ENCODE results near the gene POFUT2.

The POFUT2 gene

DNA sequence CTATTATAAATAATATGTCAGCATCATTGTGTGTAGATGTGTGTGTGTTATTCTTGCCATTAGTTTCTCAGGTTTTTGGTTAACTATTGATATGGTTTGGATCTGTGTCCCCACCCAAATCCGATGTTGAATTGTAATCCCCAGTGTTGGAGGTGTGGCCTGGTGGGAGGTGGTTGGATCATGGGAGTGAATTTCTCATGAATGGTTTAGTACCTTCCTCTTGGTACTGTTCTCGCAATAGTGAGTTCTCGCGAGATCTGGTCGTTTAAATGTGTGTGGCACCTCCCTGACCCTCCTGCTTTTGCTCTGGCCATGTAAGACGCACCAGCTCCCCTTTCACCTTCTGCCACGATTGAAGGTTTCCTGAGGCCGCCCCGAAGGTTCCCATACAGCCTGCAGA is 9.6 kb upstream of the POFUT2 start:
- no peak for DNase-seq (ENCODE audit: low spot score)

GRCh38 chr21:45296638-45297037 is 8.9 kb upstream of the POFUT2 start:
- DNase-seq (ENCODE audit: low spot score), result no peak

DNA sequence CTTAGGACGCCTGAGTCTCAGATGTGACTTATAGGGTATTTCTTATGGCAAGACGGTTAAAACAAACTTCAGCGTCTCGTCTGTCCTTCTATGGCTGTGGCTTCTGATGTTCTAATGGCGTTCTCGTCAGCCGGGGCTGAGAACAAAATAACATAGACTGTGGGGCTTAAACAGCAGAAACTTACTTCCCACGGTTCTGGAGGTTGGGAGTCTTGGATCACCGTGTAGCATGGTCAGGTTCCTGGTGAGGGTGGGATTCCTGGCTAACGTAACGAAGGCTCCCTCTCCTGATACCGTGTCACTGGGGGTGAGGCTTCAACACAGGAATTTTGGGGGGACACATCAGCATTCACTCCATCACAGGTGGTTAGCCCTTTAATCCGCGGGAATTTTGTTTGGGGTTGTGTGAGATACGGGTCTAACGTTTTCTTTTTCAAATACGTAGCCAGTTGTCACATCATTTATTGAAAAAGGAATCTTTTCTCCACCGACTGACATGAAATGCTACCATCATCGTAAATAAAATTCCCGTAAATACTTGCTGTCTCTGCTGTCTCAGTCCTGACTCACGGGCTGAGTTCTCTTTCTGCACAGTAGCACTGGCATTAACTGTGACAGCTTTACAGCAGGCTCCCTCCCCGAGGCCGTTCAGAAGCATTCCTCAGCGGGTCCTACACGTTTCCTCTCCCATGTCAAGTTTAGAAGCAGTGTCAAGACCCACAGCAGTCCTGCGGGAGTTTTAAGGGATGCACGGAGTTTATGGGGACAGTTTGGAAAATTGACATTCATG is 8.1 kb upstream of the POFUT2 start:
- peak; percentile 87 for DNase-seq (ENCODE audit: low spot score)

GRCh38 chr21:45294509-45295291 is 7.0 kb upstream of the POFUT2 start:
- DNase-seq (ENCODE audit: low spot score), result peak; percentile 94

- DNase-seq (ENCODE audit: low spot score), result no peak
Measured at GRCh38 chr21:45293726-45294401, 6.2 kb upstream of the POFUT2 start.

DNA sequence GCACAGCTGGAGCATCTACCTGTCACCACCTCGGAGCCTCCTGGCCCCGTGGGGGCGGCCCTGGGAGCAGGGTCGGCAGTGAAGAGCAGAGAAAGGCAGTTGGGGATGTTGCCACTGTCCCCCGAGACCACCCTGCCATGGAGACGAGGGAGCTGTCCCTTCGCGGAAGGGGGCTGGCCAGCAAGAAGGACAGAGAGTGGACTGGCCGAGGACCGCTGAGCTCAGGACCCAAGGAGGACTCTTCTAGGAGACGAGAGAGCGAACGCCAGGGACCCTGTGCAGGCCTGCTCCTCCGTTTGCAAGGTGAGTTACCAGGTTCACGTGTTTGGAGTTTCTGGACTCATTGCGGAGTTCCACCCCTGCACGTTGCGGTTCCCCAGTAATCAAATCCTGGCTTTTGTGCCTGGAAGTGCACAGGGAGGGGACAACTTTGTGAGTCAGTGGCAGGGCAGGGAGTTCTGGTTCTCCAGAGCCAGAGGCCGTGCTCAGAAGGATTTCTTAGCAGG is 5.6 kb upstream of the POFUT2 start:
- peak; percentile 59 for DNase-seq (ENCODE audit: low spot score)

DNA sequence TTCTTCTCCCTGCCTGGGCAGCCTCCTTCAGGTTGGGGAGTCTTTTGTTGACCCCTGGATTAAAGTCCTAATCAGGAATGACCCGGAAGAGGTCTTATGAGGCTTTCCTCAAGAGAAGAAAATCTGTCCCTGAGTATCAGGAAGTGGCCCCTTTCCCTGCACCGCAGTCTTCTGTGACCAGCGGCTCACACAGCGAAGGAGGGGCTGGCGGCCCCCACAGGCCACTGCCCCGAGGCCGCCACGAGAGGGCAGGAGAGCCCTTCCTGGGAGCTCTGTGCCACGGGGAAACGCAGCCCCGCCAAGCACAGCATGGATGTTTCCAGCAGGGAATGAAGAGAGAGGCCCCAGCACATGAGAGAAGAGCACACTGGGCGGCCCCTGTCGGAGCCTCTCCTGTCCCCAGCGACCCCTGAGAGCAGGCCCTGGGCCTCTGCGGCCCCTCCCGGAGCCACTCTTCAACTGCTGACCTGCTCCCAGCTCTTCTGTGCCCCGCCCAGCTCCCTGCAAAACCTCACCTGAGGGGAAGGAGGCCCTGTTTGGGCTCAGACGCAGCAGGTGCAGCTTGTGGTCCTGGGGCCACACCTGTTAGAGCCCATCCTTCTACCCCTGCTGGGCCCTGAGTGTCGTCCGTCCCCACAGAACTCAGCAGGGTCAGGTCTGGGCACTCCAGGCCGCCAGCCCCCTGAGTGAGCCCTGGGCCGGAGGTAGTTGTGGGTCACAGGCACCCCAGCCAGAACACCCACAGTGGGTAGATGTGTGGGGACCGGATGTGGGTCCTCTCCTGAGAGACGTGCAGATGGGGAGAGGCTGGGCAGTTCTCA is 4.9 kb upstream of the POFUT2 start:
- DNase-seq (ENCODE audit: low spot score), result peak; percentile 85

- DNase-seq (ENCODE audit: low spot score), result no peak
Measured at GRCh38 chr21:45291613-45292398, 4.1 kb upstream of the POFUT2 start.

- DNase-seq (ENCODE audit: low spot score), result peak; percentile 47
Measured at GRCh38 chr21:45290948-45291612, 3.4 kb upstream of the POFUT2 start.

GRCh38 chr21:45289655-45290515 is 2.2 kb upstream of the POFUT2 start:
- DNase-seq (ENCODE audit: low spot score), result no peak

DNA sequence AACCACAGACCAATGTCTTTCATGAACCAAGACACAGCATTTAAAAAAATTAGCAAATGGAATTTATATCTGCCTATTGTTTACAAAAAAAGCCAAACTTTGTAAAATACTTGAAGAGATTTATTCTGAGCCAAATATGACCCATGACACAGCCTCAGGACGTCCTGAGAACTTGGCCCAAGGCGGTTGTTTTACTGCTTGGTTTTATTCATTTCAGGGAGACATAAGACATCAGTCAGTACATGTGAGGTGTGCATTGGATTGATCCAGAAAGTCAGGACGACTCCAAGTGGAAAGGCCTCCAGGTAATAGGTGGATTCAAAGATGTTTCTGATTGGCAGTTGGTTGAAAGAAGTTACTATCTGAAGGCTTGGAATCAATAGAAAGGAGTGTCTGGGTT is 1.4 kb upstream of the POFUT2 start:
- DNase-seq (ENCODE audit: low spot score), result no peak

GRCh38 chr21:45288441-45288841 is 746 bp upstream of the POFUT2 start:
- no peak for DNase-seq (ENCODE audit: low spot score)

DNA sequence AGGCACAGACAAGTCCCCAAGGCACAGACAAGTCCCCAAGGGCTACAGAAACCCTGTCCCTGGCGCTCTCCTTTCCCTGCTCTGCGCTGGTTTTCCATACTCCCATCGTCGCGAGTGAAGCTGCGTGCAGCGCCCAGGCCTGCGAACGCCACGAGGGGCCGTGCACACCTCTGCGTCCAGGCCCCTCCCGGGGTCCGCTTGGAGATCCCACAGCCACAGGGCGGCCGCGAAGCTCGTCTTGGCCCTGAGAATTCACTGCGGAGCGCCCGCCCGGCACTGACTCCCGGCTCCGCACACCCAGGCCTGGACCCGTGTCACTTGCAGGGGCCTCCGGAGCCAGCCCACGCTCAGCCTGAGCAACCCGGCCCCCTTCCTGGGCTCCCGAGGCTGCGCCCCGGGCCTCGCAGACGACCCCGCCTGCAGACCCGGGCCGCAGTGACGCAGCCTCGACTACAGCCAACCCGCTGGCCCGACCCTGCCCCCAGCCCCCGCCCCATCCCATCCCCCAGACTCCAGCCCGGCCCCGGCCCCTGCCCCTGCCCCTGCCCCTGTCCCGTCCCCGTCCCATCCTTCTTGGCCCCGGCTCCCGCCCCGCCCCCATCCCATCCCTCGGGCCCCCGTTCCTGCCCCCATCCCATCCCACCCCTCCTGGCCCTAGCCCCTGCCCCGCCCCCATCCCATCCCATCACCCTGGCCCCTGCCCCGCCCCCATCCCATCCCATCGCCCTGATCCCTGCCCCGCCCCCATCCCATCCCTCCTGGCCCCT is 841 bp downstream of the POFUT2 start:
- no peak for DNase-seq (ENCODE audit: low spot score)

DNA sequence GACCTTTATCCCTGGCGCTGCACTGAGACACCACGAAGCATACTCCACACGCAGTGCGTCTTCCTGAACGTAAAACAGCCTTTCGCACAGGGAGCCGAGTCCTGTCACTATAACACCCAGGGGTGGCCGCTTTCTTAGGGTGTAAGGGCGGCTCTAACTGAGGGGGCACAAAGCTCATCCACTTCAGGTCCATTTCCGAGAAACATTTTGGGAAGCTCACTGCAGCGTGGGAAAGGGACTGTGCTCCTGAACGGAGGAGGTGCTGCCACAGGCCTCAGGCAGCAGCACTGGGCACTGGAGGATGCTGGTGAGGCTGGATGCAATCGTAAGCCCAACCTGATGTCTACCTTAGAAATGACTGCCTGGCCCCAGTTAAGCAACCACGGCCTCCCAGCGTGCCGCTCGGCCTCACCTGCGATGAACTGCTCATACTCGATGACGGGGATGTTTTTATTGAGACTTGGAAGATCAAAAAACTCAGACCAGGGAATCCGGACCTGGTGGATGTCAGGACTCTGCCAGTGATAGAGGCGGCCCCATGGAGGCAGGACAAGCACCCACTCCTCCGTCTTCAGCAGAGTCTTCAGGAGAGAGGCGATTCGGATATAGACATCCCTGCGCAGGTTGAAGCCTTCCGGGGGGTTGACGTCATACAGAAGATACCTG is 2.3 kb downstream of the POFUT2 start:
- DNase-seq (ENCODE audit: low spot score), result no peak

DNA sequence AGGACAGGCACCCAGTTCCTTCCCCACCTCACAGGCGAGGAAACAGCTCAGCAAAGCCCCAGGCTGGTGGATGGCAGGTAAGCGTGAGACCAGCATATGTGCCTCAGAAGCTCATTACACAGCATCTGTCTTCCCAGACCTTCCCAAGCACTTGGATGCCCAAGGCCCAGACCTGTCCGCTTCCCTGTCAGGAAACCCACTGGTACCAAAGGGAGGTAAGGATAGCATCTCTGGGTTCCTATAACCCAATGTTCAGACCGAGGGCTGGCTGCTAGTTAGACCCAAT is 3.3 kb downstream of the POFUT2 start:
- DNase-seq (ENCODE audit: low spot score), result no peak

DNA sequence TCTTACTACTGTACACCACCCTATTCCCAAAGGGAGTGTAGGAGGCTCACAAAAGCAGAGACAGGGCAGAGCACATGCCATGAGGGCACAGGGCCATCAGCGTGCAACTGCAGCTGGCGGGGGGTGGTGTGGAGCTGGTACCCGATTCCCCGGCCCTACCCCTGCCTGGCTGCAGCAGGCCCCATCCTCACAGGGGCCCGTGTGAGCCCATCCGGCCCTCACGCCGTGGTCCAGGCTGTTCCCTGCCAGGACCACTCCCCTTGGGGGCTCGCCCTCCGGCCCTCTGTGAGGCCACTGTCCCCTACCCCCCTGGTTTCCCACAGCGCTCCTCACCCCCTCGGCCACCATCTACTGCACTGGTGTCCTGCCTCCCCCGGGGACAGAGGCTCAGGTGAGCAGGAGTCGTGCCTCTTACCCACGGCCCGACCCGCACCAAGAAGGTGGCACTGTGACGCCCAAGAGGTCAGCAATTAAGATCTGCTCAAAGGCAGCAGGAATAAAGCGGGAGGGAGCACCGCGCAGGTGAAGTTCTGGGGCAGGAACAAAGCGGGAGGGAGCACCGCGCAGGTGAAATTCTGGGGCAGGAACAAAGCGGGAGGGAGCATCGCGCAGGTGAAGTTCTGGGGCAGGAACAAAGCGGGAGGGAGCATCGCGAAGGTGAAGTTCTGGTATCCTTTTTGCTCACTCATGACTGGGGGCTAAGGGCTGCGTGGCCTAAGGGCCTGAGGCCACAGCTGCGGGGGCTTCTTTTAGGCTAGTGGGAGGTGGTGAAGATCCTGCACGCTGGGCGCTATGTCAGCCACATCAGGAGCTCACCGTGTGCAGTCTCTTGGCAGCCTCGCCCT is 3.9 kb downstream of the POFUT2 start:
- DNase-seq (ENCODE audit: low spot score), result no peak

GRCh38 chr21:45283035-45283610 is 4.6 kb downstream of the POFUT2 start:
- no peak for DNase-seq (ENCODE audit: low spot score)

All from AG08395 (cell line).